22Rv1 (cell line): ENCODE measurements around the gene RGS6.

Experiments
- H3K27ac ChIP-seq: fragments of 450-650 bp; 2 replicates; pipeline ENCODE4 v1.5.1; 2017
- ZFX ChIP-seq: fragments of 450-650 bp; IDR thresholded peaks from 2 replicates; pipeline ENCODE4 v1.6.1; 2017; ENCODE audit warnings: antibody characterized with exemption, borderline replicate concordance
- TF ChIP-seq, protein P1 (sequence below): fragments of 450-650 bp; IDR thresholded peaks from 2 replicates; pipeline ENCODE4 v1.5.1; 2017; ENCODE audit warnings: mild to moderate bottlenecking

The RGS6 gene

DNA sequence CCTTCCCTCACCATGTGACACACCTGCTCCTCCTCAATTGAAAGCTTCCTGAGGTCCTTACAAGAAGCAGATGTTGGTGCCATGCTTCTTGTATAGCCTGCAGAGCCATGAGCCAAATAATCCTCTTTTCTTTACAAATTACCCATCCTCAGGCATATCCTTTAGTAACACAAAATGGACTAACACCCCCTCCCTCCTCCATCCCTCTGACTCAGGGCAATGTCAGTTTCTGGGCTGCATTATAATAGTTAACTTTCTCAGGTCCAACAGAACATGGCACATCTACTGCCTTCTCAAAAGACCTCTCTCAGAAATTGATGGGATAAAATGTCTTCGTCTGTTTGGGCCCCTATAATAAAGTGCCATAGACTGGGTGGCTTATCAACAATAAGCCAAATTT, 674.6 kb downstream of the RGS6 start:
- H3K27ac ChIP-seq, result no peak overlapping the region
- TF ChIP-seq ZFX, result no peak
- TF ChIP-seq, protein P1, sequence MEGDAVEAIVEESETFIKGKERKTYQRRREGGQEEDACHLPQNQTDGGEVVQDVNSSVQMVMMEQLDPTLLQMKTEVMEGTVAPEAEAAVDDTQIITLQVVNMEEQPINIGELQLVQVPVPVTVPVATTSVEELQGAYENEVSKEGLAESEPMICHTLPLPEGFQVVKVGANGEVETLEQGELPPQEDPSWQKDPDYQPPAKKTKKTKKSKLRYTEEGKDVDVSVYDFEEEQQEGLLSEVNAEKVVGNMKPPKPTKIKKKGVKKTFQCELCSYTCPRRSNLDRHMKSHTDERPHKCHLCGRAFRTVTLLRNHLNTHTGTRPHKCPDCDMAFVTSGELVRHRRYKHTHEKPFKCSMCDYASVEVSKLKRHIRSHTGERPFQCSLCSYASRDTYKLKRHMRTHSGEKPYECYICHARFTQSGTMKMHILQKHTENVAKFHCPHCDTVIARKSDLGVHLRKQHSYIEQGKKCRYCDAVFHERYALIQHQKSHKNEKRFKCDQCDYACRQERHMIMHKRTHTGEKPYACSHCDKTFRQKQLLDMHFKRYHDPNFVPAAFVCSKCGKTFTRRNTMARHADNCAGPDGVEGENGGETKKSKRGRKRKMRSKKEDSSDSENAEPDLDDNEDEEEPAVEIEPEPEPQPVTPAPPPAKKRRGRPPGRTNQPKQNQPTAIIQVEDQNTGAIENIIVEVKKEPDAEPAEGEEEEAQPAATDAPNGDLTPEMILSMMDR, result no peak

GRCh38 chr14:72607386-72608130, 675.3 kb downstream of the RGS6 start:
- H3K27ac ChIP-seq, result no peak overlapping the region
- TF ChIP-seq ZFX, result no peak
- TF ChIP-seq, protein P1, result no peak

GRCh38 chr14:72608391-72609204, 676.4 kb downstream of the RGS6 start:
- H3K27ac ChIP-seq, result no peak overlapping the region
- TF ChIP-seq ZFX, result no peak
- TF ChIP-seq, protein P1, result no peak

DNA sequence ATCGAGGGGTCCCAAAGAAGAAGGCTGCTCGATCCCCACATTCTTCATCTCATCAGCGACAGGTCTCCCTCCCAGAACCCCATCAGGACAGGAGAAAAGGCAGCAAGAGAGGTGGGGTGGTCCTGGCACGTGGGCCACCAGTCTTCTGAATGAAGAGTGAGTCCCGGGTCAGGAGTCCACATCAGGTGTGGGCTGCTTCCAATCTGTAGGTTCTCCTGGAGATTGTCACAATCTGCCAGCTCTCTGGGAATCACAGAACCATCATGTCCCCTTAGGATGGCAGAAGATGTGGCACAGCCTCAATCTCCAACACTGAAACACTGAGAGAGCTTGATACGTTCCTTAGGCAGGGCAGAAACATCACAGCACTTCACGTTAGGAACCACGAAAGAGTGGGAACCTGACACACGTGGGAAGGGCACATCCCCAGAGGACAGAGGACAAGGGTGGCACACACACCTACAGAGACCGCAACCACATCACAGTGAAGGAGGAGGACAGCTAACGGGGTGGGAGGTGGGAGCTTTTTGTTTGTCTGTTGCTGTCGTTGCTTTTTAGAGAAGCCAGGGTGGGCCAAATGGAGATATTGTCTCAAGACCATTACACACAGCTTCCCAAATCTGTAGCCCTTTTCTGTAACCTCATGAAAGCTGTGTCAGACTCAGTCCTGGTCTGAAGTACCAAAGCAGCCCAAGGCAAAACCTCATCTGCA, 677.1 kb downstream of the RGS6 start:
- TF ChIP-seq ZFX, result no peak
- TF ChIP-seq, protein P1, result no peak
- H3K27ac ChIP-seq, result no peak overlapping the region

DNA sequence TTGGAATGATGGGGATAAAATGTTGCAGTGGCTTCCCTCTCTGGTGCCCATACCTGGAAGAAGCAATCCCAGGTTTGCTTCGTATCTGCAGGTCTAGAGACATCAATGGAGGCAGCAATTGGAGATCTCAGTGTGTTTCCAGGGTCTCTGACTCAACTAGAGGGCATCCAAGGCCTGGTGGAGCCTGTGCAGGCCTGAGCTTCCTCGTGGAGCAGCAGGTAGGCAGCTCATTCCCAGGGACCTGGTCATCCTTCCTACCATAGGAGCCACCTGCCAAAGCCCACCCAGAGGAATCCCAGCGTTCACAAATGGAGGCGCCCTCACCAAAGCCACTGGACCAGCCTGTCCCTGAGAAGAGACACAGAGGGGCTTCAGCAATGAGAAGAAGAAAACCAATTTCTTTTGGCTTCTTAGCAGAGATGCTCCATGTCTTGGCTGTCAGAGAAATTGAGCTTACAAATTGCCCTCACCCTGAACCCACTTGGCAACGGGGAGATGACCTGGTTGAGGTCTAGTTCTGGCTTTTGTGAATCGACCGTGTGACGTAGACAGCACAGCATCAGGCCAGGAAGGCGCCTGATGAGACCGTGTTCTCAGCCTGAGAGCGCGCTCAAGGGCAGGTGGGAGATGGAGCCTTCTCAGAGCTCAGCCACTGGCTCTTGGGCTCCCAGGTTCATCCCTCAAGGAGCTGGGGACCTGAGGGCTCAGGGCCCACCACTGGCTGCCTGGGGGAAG, 678.0 kb downstream of the RGS6 start:
- H3K27ac ChIP-seq, result no peak overlapping the region
- TF ChIP-seq, protein P1, result no peak
- TF ChIP-seq ZFX, result no peak

- TF ChIP-seq ZFX, result no peak
- TF ChIP-seq, protein P1, result no peak
- H3K27ac ChIP-seq, result no peak overlapping the region
Measured at GRCh38 chr14:72610831-72611200, 678.6 kb downstream of the RGS6 start.
